Measurements from ENCODE around the gene CAMLG.

DNA sequence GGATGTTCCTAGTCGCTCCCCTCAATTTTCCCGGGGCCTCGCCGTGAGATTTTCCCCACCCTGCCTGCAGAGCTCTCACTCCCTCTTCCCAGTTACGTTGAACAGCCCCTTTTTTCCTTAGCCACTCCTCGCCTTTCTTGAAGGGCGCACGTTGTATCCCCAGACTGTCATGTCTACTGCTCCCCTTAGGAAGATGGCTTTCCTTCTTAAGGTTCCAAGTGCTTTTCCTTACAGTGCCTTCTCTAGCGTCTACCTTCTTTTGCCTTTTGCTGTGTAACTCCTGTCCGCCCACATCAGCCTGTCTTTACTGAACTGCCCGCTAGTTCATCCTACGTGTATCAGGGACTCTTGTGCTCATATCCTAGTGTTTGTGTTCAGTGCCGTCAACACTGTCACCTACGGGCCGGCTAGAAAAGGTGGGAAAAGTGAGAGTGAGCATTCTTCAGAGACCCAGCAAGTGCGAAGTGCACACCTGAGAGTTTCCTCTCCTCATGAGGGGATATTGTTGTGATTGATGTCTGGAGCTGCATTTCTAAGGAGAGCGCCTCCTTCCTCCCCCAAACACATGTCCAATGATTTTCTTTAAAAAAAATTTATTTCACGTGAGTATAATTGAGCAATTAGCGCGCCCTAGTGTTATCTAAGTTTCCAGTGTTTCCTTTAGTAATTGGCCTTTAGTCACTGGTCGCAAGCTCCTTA, 764 bp downstream of the CAMLG start:
- TF ChIP-seq, protein P1, sequence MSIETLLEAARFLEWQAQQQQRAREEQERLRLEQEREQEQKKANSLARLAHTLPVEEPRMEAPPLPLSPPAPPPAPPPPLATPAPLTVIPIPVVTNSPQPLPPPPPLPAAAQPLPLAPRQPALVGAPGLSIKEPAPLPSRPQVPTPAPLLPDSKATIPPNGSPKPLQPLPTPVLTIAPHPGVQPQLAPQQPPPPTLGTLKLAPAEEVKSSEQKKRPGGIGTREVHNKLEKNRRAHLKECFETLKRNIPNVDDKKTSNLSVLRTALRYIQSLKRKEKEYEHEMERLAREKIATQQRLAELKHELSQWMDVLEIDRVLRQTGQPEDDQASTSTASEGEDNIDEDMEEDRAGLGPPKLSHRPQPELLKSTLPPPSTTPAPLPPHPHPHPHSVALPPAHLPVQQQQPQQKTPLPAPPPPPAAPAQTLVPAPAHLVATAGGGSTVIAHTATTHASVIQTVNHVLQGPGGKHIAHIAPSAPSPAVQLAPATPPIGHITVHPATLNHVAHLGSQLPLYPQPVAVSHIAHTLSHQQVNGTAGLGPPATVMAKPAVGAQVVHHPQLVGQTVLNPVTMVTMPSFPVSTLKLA (conservative IDR thresholded peaks at IDR 0.05): peak in 1 of 2 experiments; percentile 39; a peak in 1 of 4 replicates
- TF ChIP-seq, protein P2, sequence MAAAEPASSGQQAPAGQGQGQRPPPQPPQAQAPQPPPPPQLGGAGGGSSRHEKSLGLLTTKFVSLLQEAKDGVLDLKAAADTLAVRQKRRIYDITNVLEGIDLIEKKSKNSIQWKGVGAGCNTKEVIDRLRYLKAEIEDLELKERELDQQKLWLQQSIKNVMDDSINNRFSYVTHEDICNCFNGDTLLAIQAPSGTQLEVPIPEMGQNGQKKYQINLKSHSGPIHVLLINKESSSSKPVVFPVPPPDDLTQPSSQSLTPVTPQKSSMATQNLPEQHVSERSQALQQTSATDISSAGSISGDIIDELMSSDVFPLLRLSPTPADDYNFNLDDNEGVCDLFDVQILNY (CRISPR knock-in tag; IDR thresholded peaks at IDR 0.05): 0 out of 2 replicates have a peak, but pooled peaks have one; percentile 27
- TF ChIP-seq ZNF174 (CRISPR knock-in tag; IDR thresholded peaks at IDR 0.05) (no peak), DNMT1 (IDR thresholded peaks at IDR 0.05) (no peak), ZNF583 (CRISPR knock-in tag; IDR thresholded peaks at IDR 0.05) (no peak)

Data from K562 (cell line).